ENCODE measurements around the gene PTPRJ. TPM values are rescaled to one million over a fixed set of nuclear protein-coding genes. Genes with fewer than 3 reads are reported as not detected.

Gene PTPRJ
- total and polyA plus RNA-seq, 9 of the 15 experiments (the other 6 are each of a cell fraction or from before 2014, with no cell fraction given): 0.56 to 10.7 (median 4.8) TPM

GRCh38 chr11:48055292-48056132 lies 75.2 kb downstream of the PTPRJ start (continued):
- TF ChIP-seq BCLAF1 (IDR thresholded peaks at IDR 0.05; ENCODE audit: borderline replicate concordance in 1 of 2, control insufficient read depth in 1 of 2, low read depth in 2 of 2, low read length in 1 of 2) (no peak), SPI1 (IDR thresholded peaks at IDR 0.05; ENCODE audit: borderline replicate concordance, low read depth, low read length) (peak; percentile 95), CHAMP1 (IDR thresholded peaks at IDR 0.05) (no peak), POLR2G (IDR thresholded peaks at IDR 0.05; ENCODE audit: low read depth, low read length) (no peak), SMAD4 (CRISPR knock-in tag; conservative IDR thresholded peaks at IDR 0.05) (no peak), MCM2 (IDR thresholded peaks at IDR 0.05; ENCODE audit: low read depth) (no peak), MITF (IDR thresholded peaks at IDR 0.05) (no peak), MCM5 (IDR thresholded peaks at IDR 0.05; ENCODE audit: low read depth) (no peak), NR2C1 (IDR thresholded peaks at IDR 0.05) (no peak), NR2C1 (tag; IDR thresholded peaks at IDR 0.05) (no peak), ARNT (IDR thresholded peaks at IDR 0.05) (no peak), DNMT1 (IDR thresholded peaks at IDR 0.05) (no peak), GTF2F1 (IDR thresholded peaks at IDR 0.05; ENCODE audit: low read depth, low read length) (no peak), CHD4 (IDR thresholded peaks at IDR 0.05; ENCODE audit: insufficient read depth, insufficient replicate concordance, low read depth, low read length, poor library complexity, severe bottlenecking) (no peak), SMARCE1 (IDR thresholded peaks at IDR 0.05) (peak; percentile 72; the same call in 1 of the 2 replicates), CREB3 (tag; conservative IDR thresholded peaks at IDR 0.05; ENCODE audit: low read depth) (no peak), CTCFL (IDR thresholded peaks at IDR 0.05; ENCODE audit: borderline replicate concordance, insufficient read depth, low read depth, low read length, poor library complexity, severe bottlenecking) (no peak)

Measured in K562 (cell line).